ENCODE measurements around the gene MLN. TPM values are rescaled to one million over a fixed set of nuclear protein-coding genes. Genes with fewer than 3 reads are reported as not detected.

The MLN gene
- total and polyA plus RNA-seq, 2 donors (not counting 1 experiment from before 2014, with no cell fraction given) = not detected

- H4K20me1 ChIP-seq (ENCODE audit: control insufficient read depth, insufficient read depth, low read length, poor library complexity, severe bottlenecking) = no peaks in the 10 kb centered on the region
- no peak for TF ChIP-seq EZH2 (IDR thresholded peaks at IDR 0.05; ENCODE audit: borderline replicate concordance, insufficient read depth, low read depth, low read length, poor library complexity, severe bottlenecking)
- TF ChIP-seq, protein P1, sequence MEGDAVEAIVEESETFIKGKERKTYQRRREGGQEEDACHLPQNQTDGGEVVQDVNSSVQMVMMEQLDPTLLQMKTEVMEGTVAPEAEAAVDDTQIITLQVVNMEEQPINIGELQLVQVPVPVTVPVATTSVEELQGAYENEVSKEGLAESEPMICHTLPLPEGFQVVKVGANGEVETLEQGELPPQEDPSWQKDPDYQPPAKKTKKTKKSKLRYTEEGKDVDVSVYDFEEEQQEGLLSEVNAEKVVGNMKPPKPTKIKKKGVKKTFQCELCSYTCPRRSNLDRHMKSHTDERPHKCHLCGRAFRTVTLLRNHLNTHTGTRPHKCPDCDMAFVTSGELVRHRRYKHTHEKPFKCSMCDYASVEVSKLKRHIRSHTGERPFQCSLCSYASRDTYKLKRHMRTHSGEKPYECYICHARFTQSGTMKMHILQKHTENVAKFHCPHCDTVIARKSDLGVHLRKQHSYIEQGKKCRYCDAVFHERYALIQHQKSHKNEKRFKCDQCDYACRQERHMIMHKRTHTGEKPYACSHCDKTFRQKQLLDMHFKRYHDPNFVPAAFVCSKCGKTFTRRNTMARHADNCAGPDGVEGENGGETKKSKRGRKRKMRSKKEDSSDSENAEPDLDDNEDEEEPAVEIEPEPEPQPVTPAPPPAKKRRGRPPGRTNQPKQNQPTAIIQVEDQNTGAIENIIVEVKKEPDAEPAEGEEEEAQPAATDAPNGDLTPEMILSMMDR (IDR thresholded peaks at IDR 0.05) = no peak
- H3K4me1 ChIP-seq (ENCODE audit: control insufficient read depth in 2 of 2, insufficient read depth in 2 of 2, low read length in 2 of 2) = peaks cover 0 to 3% of the 10 kb centered on the region in 2 donors
- intact Hi-C loops (cut with micrococcal nuclease) = no loop called here
- H3K9ac ChIP-seq (ENCODE audit: low read length) = no peak overlapping the region
- Mint-ChIP-seq H3K9me3 (ENCODE audit: insufficient read depth) (no peaks in the 10 kb centered on the region), H3K27ac (no peak overlapping the region), H3K4me3 (no peak overlapping the region), H3K27me3 (peaks cover 30% of the 10 kb centered on the region), H3K4me1 (peaks cover 4% of the 10 kb centered on the region)
- H2AFZ ChIP-seq (ENCODE audit: insufficient read depth, low read depth, low read length, poor library complexity, severe bottlenecking) = no peak overlapping the region
- H3K79me2 ChIP-seq (ENCODE audit: control insufficient read depth, insufficient read depth, low read length) = no peaks in the 10 kb centered on the region
- no peaks in the 10 kb centered on the region for H3K9me3 ChIP-seq (ENCODE audit: control extremely low read depth in 1 of 3, control insufficient read depth in 2 of 3, insufficient read depth in 1 of 3, low read length in 2 of 3)
- no peak for DNase-seq
- no peak for ATAC-seq (ENCODE audit: low read depth)
- WGBS (ENCODE audit: insufficient coverage) = 95% methylated on average over 9 of the region's 10 CpGs
- no peak overlapping the region for H3K4me3 ChIP-seq (ENCODE audit: control extremely low read depth in 1 of 5, extremely low read depth in 1 of 5, insufficient read depth in 1 of 5, low read depth in 2 of 5, low read length in 4 of 5)
- POLR2A ChIA-PET = no interaction called here
- H3K4me2 ChIP-seq (replicated peaks; ENCODE audit: low read depth, low read length, poor library complexity, severe bottlenecking) = no peak overlapping the region
- H3K27me3 ChIP-seq (replicated peaks in 1 of 4; ENCODE audit: control extremely low read depth in 1 of 4, control insufficient read depth in 3 of 4, insufficient read depth in 4 of 4, low read length in 3 of 4) = peaks cover 0 to 7% (median 2%) of the 10 kb centered on the region in 4 experiments
- no peaks in the 10 kb centered on the region for H3K36me3 ChIP-seq (replicated peaks in 1 of 2; ENCODE audit: control extremely low read depth in 1 of 2, control insufficient read depth in 1 of 2, extremely low read depth in 1 of 2, insufficient read depth in 2 of 2, low read length in 1 of 2)
- CTCF ChIA-PET = interaction anchor here (1.4 kb wide), 2 partner anchors 9 to 14 kb away, joined by 6 read pairs; no protein-coding TSS in a partner anchor
- no peak overlapping the region for H3K27ac ChIP-seq (ENCODE audit: low read length in 2 of 2)
Observed at GRCh38 chr6:33757906-33758305, 45.9 kb downstream of the MLN start.

- no peak overlapping the region for H3K27ac Mint-ChIP-seq
- CTCF ChIA-PET = interaction anchor here (1.4 kb wide), 2 partner anchors 10 to 14 kb away, joined by 6 read pairs; no protein-coding TSS in a partner anchor
Observed at GRCh38 chr6:33757113-33757512, 46.7 kb downstream of the MLN start.

More at GRCh38 chr6:33757113-33757512, 46.7 kb downstream of the MLN start:
- no peak overlapping the region for H3K4me2 ChIP-seq (replicated peaks; ENCODE audit: low read depth, low read length, poor library complexity, severe bottlenecking)
- H3K79me2 ChIP-seq (ENCODE audit: control insufficient read depth, insufficient read depth, low read length) = no peaks in the 10 kb centered on the region
- TF ChIP-seq, protein P1 (IDR thresholded peaks at IDR 0.05) = no peak
- TF ChIP-seq EZH2 (IDR thresholded peaks at IDR 0.05; ENCODE audit: borderline replicate concordance, insufficient read depth, low read depth, low read length, poor library complexity, severe bottlenecking) = no peak
- 100% methylated on average over 1 of the region's 3 CpGs for WGBS (ENCODE audit: insufficient coverage)
- POLR2A ChIA-PET = no interaction called here
- no peaks in the 10 kb centered on the region for H3K9me3 ChIP-seq (ENCODE audit: control extremely low read depth in 1 of 3, control insufficient read depth in 2 of 3, insufficient read depth in 1 of 3, low read length in 2 of 3)
- H3K4me3 ChIP-seq (ENCODE audit: control extremely low read depth in 1 of 5, extremely low read depth in 1 of 5, insufficient read depth in 1 of 5, low read depth in 2 of 5, low read length in 4 of 5) = no peak overlapping the region
- peaks cover 3% of the 10 kb centered on the region for H3K4me1 Mint-ChIP-seq
- no peaks in the 10 kb centered on the region for H3K9me3 Mint-ChIP-seq (ENCODE audit: insufficient read depth)
- ATAC-seq (ENCODE audit: low read depth) (no peak), DNase-seq (no peak)
- no peak overlapping the region for H3K9ac ChIP-seq (ENCODE audit: low read length)
- no peak overlapping the region for H3K27ac ChIP-seq (ENCODE audit: low read length in 2 of 2)
- intact Hi-C loops (cut with micrococcal nuclease) = no loop called here
- no peaks in the 10 kb centered on the region for H4K20me1 ChIP-seq (ENCODE audit: control insufficient read depth, insufficient read depth, low read length, poor library complexity, severe bottlenecking)
- H3K36me3 ChIP-seq (replicated peaks in 1 of 2; ENCODE audit: control extremely low read depth in 1 of 2, control insufficient read depth in 1 of 2, extremely low read depth in 1 of 2, insufficient read depth in 2 of 2, low read length in 1 of 2) = no peaks in the 10 kb centered on the region
- H3K27me3 ChIP-seq (replicated peaks in 1 of 4; ENCODE audit: control extremely low read depth in 1 of 4, control insufficient read depth in 3 of 4, insufficient read depth in 4 of 4, low read length in 3 of 4) = peaks cover 0 to 5% (median 2%) of the 10 kb centered on the region in 4 experiments
- H3K4me1 ChIP-seq (ENCODE audit: control insufficient read depth in 2 of 2, insufficient read depth in 2 of 2, low read length in 2 of 2) = peaks cover 0 to 3% of the 10 kb centered on the region in 2 donors
- H3K4me3 Mint-ChIP-seq = no peak overlapping the region
- H2AFZ ChIP-seq (ENCODE audit: insufficient read depth, low read depth, low read length, poor library complexity, severe bottlenecking) = no peak overlapping the region
- H3K27me3 Mint-ChIP-seq = peaks cover 26% of the 10 kb centered on the region

Measured in B cell (primary cell).